Kidney epithelial cell (primary cell): ENCODE data around the gene EPS8L3. TPM values are rescaled to one million over a fixed set of nuclear protein-coding genes. Genes with fewer than 3 reads are reported as not detected.

ENCODE experiments used
- DNase-seq: peaks from one replicate; pipeline ENCODE4 v3.0.0-alpha.2; 2010; ENCODE audit warnings: low read depth
- H3K27me3 ChIP-seq: 2 replicates; pipeline ENCODE4 v1.6.0; 2011; ENCODE audit warnings: low read length; ENCODE audit not compliant: control insufficient read depth, insufficient read depth
- H3K36me3 ChIP-seq: 2 replicates; pipeline ENCODE4 v1.5.1; 2011; ENCODE audit warnings: low read length; ENCODE audit not compliant: control insufficient read depth, insufficient read depth
- H3K4me3 ChIP-seq: 2 replicates; pipeline ENCODE4 v1.5.1; 2011; ENCODE audit warnings: low read depth, mild to moderate bottlenecking, control low read depth, low read length
- total RNA-seq: library from RNA; depleted of rRNA; stranded (reverse); fragments of >200 nt; gene quantifications from 2 replicates; pipeline ENCODE4 v1.2.3, GENCODE V29; 2015
- TF ChIP-seq, protein P1 (sequence below): IDR thresholded peaks from 2 replicates; pipeline ENCODE4 v1.5.1; 2011; ENCODE audit warnings: mild to moderate bottlenecking, moderate library complexity, low read length, control low read depth, inconsistent platforms; ENCODE audit not compliant: insufficient read depth, poor library complexity, severe bottlenecking

Gene EPS8L3
- total RNA-seq, 1 donor from 2014 or later, result 0.04 TPM

DNA sequence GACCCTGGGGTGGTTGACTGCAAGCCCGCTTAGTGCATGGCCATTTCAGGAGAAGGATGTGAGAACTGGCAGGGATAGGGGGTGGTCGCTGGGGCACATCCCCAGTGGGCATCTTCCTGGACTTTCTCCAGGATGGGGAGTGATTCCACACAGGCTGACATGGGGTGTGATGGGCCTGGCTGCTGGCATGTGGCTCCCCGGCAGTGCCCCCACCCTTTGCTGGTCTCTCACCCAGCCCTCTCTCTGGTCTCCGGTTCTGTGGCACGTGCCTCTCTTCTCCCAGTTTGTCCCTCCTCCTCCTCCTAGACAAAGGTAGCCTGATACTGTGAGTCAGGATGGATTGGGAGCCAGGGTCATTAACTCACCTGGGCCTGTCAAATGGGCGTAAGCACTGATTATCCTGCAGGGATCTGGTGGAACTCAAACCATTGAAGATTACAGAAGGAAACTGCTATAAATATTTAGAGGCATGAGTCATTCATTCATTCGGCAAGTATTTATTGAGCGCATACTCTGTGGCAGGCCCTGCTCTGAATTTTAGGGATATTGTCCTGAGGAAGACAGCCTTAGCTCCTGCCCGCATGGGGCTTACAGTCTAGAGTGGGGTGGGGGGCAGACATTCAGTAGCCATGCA, 23.6 kb upstream of the EPS8L3 start:
- H3K27me3 ChIP-seq, result no peaks in the 10 kb centered on the region
- DNase-seq, result no peak
- H3K36me3 ChIP-seq, result no peaks in the 10 kb centered on the region
- TF ChIP-seq, protein P1, sequence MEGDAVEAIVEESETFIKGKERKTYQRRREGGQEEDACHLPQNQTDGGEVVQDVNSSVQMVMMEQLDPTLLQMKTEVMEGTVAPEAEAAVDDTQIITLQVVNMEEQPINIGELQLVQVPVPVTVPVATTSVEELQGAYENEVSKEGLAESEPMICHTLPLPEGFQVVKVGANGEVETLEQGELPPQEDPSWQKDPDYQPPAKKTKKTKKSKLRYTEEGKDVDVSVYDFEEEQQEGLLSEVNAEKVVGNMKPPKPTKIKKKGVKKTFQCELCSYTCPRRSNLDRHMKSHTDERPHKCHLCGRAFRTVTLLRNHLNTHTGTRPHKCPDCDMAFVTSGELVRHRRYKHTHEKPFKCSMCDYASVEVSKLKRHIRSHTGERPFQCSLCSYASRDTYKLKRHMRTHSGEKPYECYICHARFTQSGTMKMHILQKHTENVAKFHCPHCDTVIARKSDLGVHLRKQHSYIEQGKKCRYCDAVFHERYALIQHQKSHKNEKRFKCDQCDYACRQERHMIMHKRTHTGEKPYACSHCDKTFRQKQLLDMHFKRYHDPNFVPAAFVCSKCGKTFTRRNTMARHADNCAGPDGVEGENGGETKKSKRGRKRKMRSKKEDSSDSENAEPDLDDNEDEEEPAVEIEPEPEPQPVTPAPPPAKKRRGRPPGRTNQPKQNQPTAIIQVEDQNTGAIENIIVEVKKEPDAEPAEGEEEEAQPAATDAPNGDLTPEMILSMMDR, result no peak
- H3K4me3 ChIP-seq, result no peak overlapping the region

DNA sequence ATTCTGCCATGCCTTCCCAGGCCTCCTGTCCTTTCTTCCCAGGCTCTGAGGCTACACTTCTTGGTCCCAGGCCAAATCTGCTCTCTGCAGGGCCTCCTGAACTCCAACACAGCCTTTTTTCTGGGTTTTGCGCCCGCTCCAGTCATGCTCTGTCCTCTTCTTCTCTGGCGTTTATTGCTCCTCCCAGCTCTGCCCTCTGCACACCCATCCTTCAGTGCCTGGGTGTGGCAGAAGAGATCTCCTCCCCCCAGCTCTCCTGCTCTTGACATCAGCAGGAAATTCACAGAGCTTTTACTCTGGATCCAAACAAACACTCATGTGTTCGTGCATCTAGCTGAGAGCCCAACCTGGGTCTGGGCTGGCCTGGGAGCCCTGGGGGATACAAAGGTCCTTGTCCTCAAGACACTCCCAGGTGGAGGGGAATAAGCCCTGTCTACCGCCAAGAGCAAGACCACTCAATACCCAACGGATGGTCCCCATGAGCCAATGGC, 22.9 kb upstream of the EPS8L3 start:
- Histone ChIP-seq H3K4me3 (no peak overlapping the region), H3K36me3 (no peaks in the 10 kb centered on the region), H3K27me3 (no peaks in the 10 kb centered on the region)
- TF ChIP-seq, protein P1, result no peak
- no peak for DNase-seq

DNA sequence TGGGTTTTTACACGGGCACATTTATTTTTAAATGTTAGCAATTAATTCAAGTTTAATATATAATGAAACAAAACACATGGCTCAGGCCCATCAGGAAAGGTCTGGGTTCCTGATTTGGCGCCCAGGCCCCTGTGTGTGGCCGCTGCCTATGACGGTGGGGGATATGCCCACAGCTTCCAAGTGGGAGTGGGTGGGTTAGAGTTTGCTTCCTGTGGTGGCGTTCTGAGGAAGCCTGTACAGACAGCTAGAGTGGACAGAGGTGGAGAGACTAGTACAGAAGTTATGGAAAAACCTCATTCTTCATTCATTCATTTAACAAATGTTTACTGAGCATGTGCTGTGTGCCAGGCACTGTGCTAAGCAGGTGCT, 22.4 kb upstream of the EPS8L3 start:
- H3K36me3 ChIP-seq, result no peaks in the 10 kb centered on the region
- no peak overlapping the region for H3K4me3 ChIP-seq
- no peak for DNase-seq
- TF ChIP-seq, protein P1, result no peak
- H3K27me3 ChIP-seq, result no peaks in the 10 kb centered on the region

DNA sequence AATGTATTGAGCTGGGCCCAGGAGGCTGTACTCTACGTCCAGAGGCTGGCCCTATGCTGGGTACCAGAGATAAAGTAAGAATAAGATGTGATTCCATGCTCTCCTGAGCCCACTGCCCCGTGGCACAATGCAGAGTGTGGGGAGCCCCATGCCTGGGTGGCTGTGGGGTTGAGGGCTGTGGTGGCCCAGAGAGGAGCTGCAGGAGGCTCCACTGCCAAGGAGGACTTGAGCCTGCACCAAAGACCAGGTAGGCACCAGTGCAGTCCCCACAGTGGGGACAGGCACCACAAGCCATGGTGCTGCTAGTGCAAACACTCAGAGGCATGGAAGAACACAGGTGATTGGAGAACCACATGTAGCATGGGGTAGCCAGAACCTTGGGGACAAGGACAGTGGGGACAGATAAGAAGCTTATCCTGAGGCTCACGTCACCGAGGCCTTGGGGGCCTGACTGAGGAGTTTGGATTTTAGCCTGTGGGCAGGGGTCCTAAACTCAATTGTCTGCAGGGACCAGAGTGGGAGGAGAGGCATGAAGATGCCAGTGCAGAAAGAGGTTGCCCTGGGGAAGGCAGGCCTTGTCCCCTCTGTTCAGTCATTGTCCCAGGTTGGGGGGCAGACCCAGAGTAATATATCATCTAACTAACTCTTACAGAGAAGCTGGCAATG, 21.9 kb upstream of the EPS8L3 start:
- TF ChIP-seq, protein P1, result no peak
- no peak for DNase-seq
- Histone ChIP-seq H3K27me3 (no peaks in the 10 kb centered on the region), H3K4me3 (no peak overlapping the region), H3K36me3 (no peaks in the 10 kb centered on the region)

DNA sequence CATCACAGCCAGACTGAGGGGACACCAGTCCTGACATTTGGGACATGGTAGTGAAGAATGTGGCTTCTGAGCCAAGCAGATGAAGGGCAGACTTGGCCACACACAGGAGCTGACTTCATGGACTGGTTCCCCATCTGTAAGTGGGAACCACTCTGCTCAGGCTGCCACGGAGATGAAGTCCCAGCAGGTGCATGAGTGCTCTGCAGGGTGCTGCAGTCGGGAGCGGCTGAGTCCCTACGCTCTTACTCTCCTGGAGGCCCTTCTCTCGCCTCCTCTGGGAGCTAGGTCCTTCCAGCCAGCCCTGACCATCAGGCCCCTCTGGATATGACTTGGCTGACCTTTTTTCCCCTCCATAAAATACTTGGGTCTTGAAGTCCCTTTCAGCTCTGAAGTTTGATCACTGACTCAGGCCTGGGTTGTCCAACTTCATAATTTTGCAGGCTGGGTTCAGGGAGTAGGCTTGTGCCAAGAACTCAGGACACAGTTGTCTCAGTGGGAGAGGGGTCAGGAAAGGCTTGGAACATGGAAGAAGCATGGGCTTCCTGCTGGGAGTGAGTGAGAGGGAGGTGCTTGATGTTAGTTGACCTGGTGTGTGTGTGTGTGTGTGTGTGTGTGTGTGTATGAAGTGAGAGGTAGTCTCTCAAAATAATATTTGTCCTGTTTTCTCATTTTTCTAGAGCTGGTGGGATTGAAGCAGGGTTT, 21.0 kb upstream of the EPS8L3 start:
- H3K27me3 ChIP-seq, result no peaks in the 10 kb centered on the region
- H3K36me3 ChIP-seq, result no peaks in the 10 kb centered on the region
- TF ChIP-seq, protein P1, result no peak
- DNase-seq, result no peak
- H3K4me3 ChIP-seq, result no peak overlapping the region
